Keratinocyte (primary cell): ENCODE measurements around the gene EGFLAM. TPM values are rescaled to one million over a fixed set of nuclear protein-coding genes. Genes with fewer than 3 reads are reported as not detected.
A peak's percentile ranks its signal among the peaks of the same experiment; 100 is the strongest.

Source experiments
- DNase-seq: peaks from one replicate; pipeline ENCODE4 v3.0.0-alpha.2; 2011; ENCODE audit warnings: low read depth, missing footprints, low spot score
- FAIRE-seq: peaks from 2 replicates; lab custom pipeline; 2011; peaks lifted over from hg19 to GRCh38; lab: Jason Lieb, UNC
- H2AFZ ChIP-seq: 2 replicates; pipeline ENCODE4 v1.6.0; 2012; ENCODE audit warnings: low read length, control low read depth, inconsistent platforms; ENCODE audit not compliant: control insufficient read depth
- H3K27ac ChIP-seq: 2 replicates; pipeline ENCODE4 v1.5.1; 2011; ENCODE audit warnings: low read length; ENCODE audit not compliant: control insufficient read depth, insufficient read depth
- H3K27me3 ChIP-seq: 3 replicates; pipeline ENCODE4 v1.6.0; 2011; ENCODE audit warnings: low read length; ENCODE audit not compliant: control insufficient read depth, insufficient read depth; ENCODE audit errors: extremely low read depth
- H3K36me3 ChIP-seq, 2 experiments: 2 replicates in 1 of 2; 3 replicates in 1 of 2; pipeline ENCODE4 v1.5.1; 2011; ENCODE audit warnings: low read length in 2 of 2, mild to moderate bottlenecking in 1 of 2; ENCODE audit not compliant: control insufficient read depth in 2 of 2, insufficient read depth in 2 of 2; ENCODE audit errors: extremely low read depth in 1 of 2
- H3K4me1 ChIP-seq: 3 replicates; pipeline ENCODE4 v1.5.1; 2011; ENCODE audit warnings: low read length; ENCODE audit not compliant: control insufficient read depth, insufficient read depth; ENCODE audit errors: extremely low read depth
- H3K4me2 ChIP-seq: 3 replicates; pipeline ENCODE4 v1.6.0; 2011; ENCODE audit warnings: low read depth, low read length; ENCODE audit not compliant: control insufficient read depth, insufficient read depth; ENCODE audit errors: extremely low read depth
- H3K4me3 ChIP-seq, 3 experiments: fragments of 200-600 bp in 1 of 3; sonication (generic) in 1 of 3; 2 replicates in 2 of 3; 3 replicates in 1 of 3; pipeline ENCODE4 v1.5.1; 2011 to 2016; ENCODE audit warnings: low read length in 3 of 3, mild to moderate bottlenecking in 3 of 3, control low read depth in 2 of 3, inconsistent platforms in 1 of 3, low read depth in 1 of 3, mixed read lengths in 1 of 3, mixed run types in 1 of 3, moderate library complexity in 1 of 3; ENCODE audit not compliant: control insufficient read depth in 2 of 3, insufficient read depth in 2 of 3; ENCODE audit errors: extremely low read depth in 1 of 3
- H3K79me2 ChIP-seq: 2 replicates; pipeline ENCODE4 v1.6.0; 2012; ENCODE audit warnings: low read length; ENCODE audit not compliant: control insufficient read depth, insufficient read depth
- H3K9ac ChIP-seq: 3 replicates; pipeline ENCODE4 v1.6.0; 2011; ENCODE audit warnings: low read length; ENCODE audit not compliant: control insufficient read depth, insufficient read depth; ENCODE audit errors: extremely low read depth
- H3K9me1 ChIP-seq: 3 replicates; pipeline ENCODE4 v1.6.0; 2011; ENCODE audit warnings: low read length; ENCODE audit not compliant: control insufficient read depth, insufficient read depth; ENCODE audit errors: extremely low read depth
- H3K9me3 ChIP-seq: 2 replicates; pipeline ENCODE4 v1.5.1; 2012; ENCODE audit warnings: low read depth, low read length; ENCODE audit not compliant: control insufficient read depth
- H4K20me1 ChIP-seq: 3 replicates; pipeline ENCODE4 v1.6.0; 2011; ENCODE audit warnings: low read length; ENCODE audit not compliant: control insufficient read depth, insufficient read depth; ENCODE audit errors: extremely low read depth
- EZH2 ChIP-seq: IDR thresholded peaks from one replicate; pipeline ENCODE4 v1.6.1; 2012; ENCODE audit warnings: inconsistent platforms, mild to moderate bottlenecking, low read length, moderate library complexity
- dilution Hi-C: fragments of 300-500 bp; cut with MboI; formaldehyde crosslinking; loops from one replicate; pipeline ENCODE4 v1.7.0; 2020; ENCODE audit warnings: low sequenced_read_pairs; ENCODE audit not compliant: extremely low pct_ligation_motif_present
- polyA plus RNA-seq, 5 experiments: library from polyadenylated mRNA; depleted of rRNA in 3 of 5; stranded (reverse) in 3 of 5; stranded (forward) in 1 of 5; unstranded in 1 of 5; fragments of >200 nt; gene quantifications; 1 replicate in 1 of 5; 2 replicates in 3 of 5; 3 replicates in 1 of 5; pipeline versions ENCODE4 v1.2.1 to v1.2.3, GENCODE V29; 2011 to 2012; ENCODE audit warnings: missing spikeins in 2 of 5, low read depth in 1 of 5, low replicate concordance in 1 of 5
- TF ChIP-seq, protein P1 (sequence below), 3 experiments: IDR thresholded peaks in 1 of 3; conservative IDR thresholded peaks in 1 of 3; optimal IDR thresholded peaks in 1 of 3; 2 replicates in 2 of 3; 3 replicates in 1 of 3; pipeline versions ENCODE3 to v1.5.1; 2011; ENCODE audit warnings: low read length in 3 of 3, mild to moderate bottlenecking in 3 of 3, moderate library complexity in 2 of 3, control low read depth in 1 of 3, inconsistent platforms in 1 of 3; ENCODE audit not compliant: insufficient read depth in 2 of 3; ENCODE audit errors: extremely low read depth in 1 of 3

The EGFLAM gene
- polyA plus RNA-seq, 1 donor (not counting 4 experiments of a cell fraction or from before 2014, with no cell fraction given) = not detected

DNA sequence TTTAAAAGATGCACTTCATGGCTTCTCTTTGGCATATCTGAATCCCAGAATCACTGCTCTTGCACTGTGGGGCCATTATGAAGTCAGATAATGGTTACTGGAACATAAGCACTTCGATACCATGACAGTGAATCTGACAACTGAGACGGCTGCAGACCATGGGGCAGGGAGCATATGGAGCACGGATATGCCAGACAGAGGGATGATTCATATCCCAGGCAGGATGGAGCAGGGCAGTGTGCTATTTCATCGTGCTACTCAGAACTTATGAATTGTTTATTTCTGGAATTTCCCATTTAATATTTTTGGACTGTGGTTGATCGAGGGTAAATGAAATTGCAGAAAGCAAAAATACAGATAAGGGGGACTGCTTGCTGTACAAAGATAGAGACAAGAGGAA, 145.0 kb downstream of the EGFLAM start:
- Histone ChIP-seq H3K9me3 (no peaks in the 10 kb centered on the region), H4K20me1 (no peaks in the 10 kb centered on the region), H3K9ac (no peak overlapping the region), H3K4me3 (no peak overlapping the region), H2AFZ (no peak overlapping the region), H3K79me2 (no peaks in the 10 kb centered on the region), H3K9me1 (no peaks in the 10 kb centered on the region), H3K4me2 (no peak overlapping the region), H3K27me3 (peaks cover 4% of the 10 kb centered on the region), H3K36me3 (no peaks in the 10 kb centered on the region), H3K27ac (no peak overlapping the region), H3K4me1 (no peaks in the 10 kb centered on the region)
- peak; percentile 62 for FAIRE-seq
- dilution Hi-C loops = no loop called here
- TF ChIP-seq, protein P1, sequence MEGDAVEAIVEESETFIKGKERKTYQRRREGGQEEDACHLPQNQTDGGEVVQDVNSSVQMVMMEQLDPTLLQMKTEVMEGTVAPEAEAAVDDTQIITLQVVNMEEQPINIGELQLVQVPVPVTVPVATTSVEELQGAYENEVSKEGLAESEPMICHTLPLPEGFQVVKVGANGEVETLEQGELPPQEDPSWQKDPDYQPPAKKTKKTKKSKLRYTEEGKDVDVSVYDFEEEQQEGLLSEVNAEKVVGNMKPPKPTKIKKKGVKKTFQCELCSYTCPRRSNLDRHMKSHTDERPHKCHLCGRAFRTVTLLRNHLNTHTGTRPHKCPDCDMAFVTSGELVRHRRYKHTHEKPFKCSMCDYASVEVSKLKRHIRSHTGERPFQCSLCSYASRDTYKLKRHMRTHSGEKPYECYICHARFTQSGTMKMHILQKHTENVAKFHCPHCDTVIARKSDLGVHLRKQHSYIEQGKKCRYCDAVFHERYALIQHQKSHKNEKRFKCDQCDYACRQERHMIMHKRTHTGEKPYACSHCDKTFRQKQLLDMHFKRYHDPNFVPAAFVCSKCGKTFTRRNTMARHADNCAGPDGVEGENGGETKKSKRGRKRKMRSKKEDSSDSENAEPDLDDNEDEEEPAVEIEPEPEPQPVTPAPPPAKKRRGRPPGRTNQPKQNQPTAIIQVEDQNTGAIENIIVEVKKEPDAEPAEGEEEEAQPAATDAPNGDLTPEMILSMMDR (optimal IDR thresholded peaks at IDR 0.05 in 1 of 3, IDR thresholded peaks at IDR 0.05 in 1 of 3, conservative IDR thresholded peaks at IDR 0.05 in 1 of 3; ENCODE audit: extremely low read depth in 1 of 3, insufficient read depth in 2 of 3, low read length in 3 of 3) = no peak
- no peak for TF ChIP-seq EZH2
- no peak for DNase-seq

DNA sequence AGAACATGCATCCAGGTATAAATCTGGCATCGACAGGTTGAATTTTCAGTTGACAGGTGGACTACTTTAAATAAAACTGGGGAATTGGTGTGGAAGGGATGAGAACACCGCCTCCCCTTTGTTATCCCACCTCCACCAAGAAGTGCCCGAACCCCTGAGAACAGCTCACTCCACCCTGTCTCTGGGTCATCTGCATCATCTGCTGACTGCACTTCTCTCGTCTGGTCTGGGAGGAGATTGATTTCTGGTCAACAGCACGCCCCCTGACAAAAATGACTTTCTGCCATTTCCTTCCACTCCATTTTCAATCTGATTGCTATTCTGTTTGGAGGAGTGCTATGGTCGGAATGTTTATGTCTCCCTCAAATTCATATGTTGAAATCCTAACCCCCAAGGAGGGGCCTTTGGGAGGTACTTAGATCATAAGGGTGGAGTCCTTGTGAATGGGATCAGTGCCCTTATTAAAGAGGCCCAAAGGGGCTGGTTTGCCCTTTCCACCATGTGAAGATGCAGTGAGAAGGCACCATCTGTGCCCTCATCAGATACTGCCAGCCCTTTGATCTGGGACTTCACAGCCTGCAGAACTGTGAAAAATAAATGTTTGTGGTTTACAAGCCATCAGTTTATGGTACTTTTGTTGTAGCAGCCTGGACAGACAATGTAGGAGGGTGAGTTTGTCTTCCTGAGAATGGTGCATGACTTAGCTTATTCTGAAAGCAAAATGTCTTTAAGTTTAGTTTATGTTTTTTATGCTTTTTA, 145.7 kb downstream of the EGFLAM start:
- FAIRE-seq = no peak
- dilution Hi-C loops = no loop called here
- H3K36me3 ChIP-seq = no peaks in the 10 kb centered on the region
- DNase-seq = no peak
- TF ChIP-seq, protein P1 (optimal IDR thresholded peaks at IDR 0.05 in 1 of 3, IDR thresholded peaks at IDR 0.05 in 1 of 3, conservative IDR thresholded peaks at IDR 0.05 in 1 of 3; ENCODE audit: extremely low read depth in 1 of 3, insufficient read depth in 2 of 3, low read length in 3 of 3) = no peak
- no peak for TF ChIP-seq EZH2
- no peaks in the 10 kb centered on the region for H3K79me2 ChIP-seq
- H3K9ac ChIP-seq = no peak overlapping the region
- H3K9me3 ChIP-seq = no peaks in the 10 kb centered on the region
- H3K27me3 ChIP-seq = peaks cover 4% of the 10 kb centered on the region
- no peak overlapping the region for H3K4me3 ChIP-seq
- no peaks in the 10 kb centered on the region for H4K20me1 ChIP-seq
- H3K4me1 ChIP-seq = no peaks in the 10 kb centered on the region
- H3K27ac ChIP-seq = no peak overlapping the region
- H3K4me2 ChIP-seq = no peak overlapping the region
- no peak overlapping the region for H2AFZ ChIP-seq
- H3K9me1 ChIP-seq = no peaks in the 10 kb centered on the region
